ENCODE data around the gene SUSD1.

GRCh38 chr9:112120030-112120341, 55.1 kb downstream of the SUSD1 start:
- TF ChIP-seq EZH2phosphoT487 (IDR thresholded peaks at IDR 0.05; ENCODE audit: insufficient read depth, low read depth), result no peak
- TF ChIP-seq EZH2 (IDR thresholded peaks at IDR 0.05; ENCODE audit: insufficient read depth, poor library complexity, severe bottlenecking), result no peak
